ENCODE data around the gene PAFAH1B1. TPM values are rescaled to one million over a fixed set of nuclear protein-coding genes. Genes with fewer than 3 reads are reported as not detected.
A peak's percentile ranks its signal among the peaks of the same experiment; 100 is the strongest.
"Not testable (repeated sequence)": the region's sequence is repeated elsewhere in the genome, so short reads cannot be mapped to it uniquely, and the experiment has no call there.

Gene PAFAH1B1
- total RNA-seq, 1 donor from 2014 or later, result 104 TPM

GRCh38 chr17:2695961-2696760 lies 102.7 kb downstream of the PAFAH1B1 start:
- ATAC-seq (ENCODE audit: poor library complexity), result no peak
- DNase-seq, result peak; percentile 31
- intact Hi-C loops (cut with DNase I), result no loop called here

- intact Hi-C loops (cut with DNase I), result no loop called here
- DNase-seq (peak; percentile 33), ATAC-seq (ENCODE audit: poor library complexity) (no peak)
Observed at GRCh38 chr17:2697611-2698162, 104.2 kb downstream of the PAFAH1B1 start.

GRCh38 chr17:2699216-2699805 lies 105.9 kb downstream of the PAFAH1B1 start:
- intact Hi-C loops (cut with DNase I); ATAC-seq (ENCODE audit: poor library complexity): not testable (repeated sequence)
- DNase-seq, result peak; percentile 31

GRCh38 chr17:2700030-2700490 lies 106.6 kb downstream of the PAFAH1B1 start:
- no peak for ATAC-seq (ENCODE audit: poor library complexity)
- DNase-seq, result peak; percentile 20
- intact Hi-C loops (cut with DNase I), result no loop called here

- DNase-seq (peak; percentile 29), ATAC-seq (ENCODE audit: poor library complexity) (no peak)
- intact Hi-C loops (cut with DNase I), result no loop called here
Observed at GRCh38 chr17:2700491-2701141, 107.2 kb downstream of the PAFAH1B1 start.

GRCh38 chr17:2701161-2701995 lies 107.9 kb downstream of the PAFAH1B1 start:
- ATAC-seq (ENCODE audit: poor library complexity), result no peak
- intact Hi-C loops (cut with DNase I), result no loop called here
- peak; percentile 46 for DNase-seq

GRCh38 chr17:2701996-2702741 lies 108.7 kb downstream of the PAFAH1B1 start:
- intact Hi-C loops (cut with DNase I), result no loop called here
- no peak for ATAC-seq (ENCODE audit: poor library complexity)
- DNase-seq, result peak; percentile 36

DNA sequence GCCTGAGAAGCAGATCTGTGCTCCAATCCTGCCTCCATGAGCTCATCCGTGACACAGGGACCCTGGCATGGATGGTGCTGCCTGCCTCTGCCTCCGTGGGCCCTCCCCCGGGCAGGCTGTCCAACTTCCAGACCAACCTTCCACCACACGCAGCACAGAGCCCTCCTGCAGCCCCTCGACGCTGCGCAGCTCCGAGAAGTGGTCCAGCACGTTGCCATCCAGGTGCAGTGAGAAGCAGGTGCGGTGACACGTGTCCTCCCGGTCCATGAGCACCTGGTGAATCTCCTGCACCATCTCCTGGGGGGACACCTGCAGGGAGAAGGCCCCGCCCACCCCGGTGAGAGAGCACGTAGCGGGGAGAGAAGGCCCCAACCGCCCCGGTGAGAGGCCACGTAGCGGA lies 109.7 kb downstream of the PAFAH1B1 start:
- ATAC-seq (ENCODE audit: poor library complexity), result no peak
- intact Hi-C loops (cut with DNase I), result no loop called here
- DNase-seq, result peak; percentile 34

DNA sequence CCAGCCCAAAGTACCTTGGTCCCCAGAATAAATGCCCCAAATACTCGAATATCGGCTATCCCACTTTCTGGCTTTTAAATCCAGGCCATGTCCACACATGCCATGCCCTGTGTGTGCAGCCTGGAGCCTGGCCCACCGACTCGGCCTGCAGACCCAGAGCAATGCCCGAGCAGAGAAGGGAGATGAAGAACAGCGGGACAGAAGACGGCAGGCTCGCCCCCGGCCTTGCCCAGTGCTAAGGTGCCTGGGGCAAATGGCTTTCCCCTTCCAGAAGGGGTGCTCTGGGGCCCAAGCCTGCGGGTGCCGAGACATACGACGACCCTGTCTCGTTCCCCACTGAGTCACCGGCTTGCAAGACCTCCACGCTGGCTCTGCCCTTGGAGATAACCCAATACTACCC lies 110.2 kb downstream of the PAFAH1B1 start:
- ATAC-seq (ENCODE audit: poor library complexity), result no peak
- peak; percentile 19 for DNase-seq
- intact Hi-C loops (cut with DNase I), result no loop called here

DNA sequence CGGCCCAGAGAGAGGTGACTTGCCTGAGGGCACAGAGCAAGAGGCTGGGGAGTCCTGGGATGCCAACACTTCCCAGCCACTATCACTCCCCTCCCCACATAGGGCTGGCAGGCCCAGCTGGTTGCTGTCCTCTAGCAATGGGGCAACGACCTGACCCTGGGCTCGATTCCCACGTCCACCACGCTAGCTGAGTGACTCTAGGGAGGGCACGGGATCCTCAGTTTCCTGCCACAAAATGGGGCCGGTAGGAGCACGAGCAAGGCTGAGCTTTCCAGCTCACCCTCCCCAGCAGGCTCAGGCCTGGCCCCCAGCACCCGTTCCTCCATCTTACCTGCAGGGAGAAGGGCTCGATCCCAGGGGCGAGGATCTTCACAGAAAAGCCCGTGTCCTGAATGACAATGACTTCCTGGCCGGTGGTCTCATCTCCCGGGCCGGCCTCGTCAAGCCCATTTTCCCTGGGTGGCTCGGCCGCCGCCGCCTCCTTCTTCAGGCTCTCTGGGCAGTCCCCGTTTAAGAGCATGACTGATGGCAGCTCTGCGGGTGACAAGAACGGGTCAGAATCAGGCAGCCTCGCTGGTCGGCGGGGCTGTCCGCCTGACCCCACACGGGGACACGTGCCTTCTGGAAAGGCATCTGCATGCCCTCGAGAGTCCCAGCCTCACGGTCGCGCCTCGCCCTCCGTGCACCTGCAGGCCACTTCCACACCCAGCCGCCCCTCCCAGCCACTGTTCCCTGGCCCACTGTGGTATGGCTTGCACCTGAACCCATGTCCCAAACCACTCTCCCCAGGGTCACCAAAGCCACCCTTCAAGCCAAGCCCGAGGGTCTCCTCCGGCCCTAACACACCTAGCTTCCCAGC lies 110.8 kb downstream of the PAFAH1B1 start:
- intact Hi-C loops (cut with DNase I), result no loop called here

DNA sequence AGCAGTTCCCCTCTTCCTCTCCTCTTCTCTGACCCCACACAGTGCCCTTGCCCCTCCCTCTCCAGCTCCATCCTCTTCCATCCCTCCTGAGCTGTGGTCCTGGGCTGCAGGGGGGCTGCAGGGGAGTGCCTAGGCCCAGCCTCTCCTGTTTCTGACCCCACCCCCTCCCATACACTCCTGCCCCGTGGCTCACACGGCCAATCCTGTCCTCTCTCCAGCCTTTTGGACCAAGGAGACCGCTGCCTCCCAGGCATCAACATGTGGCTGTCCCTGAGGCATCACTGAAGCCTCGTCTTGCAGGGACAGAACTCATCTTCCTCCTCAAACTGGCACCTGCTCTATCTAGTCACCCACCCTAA lies 111.4 kb downstream of the PAFAH1B1 start:
- no peak for ATAC-seq (ENCODE audit: poor library complexity)
- DNase-seq, result peak; percentile 33
- intact Hi-C loops (cut with DNase I), result no loop called here

More for the DNA sequence above, 110.8 kb downstream of the PAFAH1B1 start:
- DNase-seq, result peak; percentile 65
- peak; percentile 19 for ATAC-seq (ENCODE audit: poor library complexity)

DNA sequence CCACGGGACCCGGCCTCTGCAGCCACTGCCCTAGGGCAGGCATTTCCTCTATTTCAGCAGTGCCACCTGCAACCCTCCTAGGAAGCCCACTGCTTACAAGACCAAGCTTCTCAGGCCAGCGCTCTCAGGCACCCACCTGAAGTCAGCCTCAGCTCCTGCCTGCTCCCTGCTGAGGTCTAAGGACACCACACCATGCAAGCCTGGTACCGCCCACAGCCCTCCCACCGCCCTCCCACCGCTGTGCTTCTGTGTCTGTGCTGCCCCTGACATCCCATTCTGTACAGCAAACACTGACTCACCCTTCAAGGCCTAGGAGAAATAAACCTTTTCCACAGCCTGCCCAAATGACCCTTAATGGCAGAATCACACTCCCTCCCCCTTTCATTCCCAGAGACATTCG lies 111.8 kb downstream of the PAFAH1B1 start:
- peak; percentile 42 for DNase-seq
- intact Hi-C loops (cut with DNase I), result no loop called here
- no peak for ATAC-seq (ENCODE audit: poor library complexity)

GRCh38 chr17:2705888-2706795 lies 112.7 kb downstream of the PAFAH1B1 start:
- DNase-seq, result peak; percentile 39
- intact Hi-C loops (cut with DNase I), result no loop called here
- ATAC-seq (ENCODE audit: poor library complexity), result no peak

DNA sequence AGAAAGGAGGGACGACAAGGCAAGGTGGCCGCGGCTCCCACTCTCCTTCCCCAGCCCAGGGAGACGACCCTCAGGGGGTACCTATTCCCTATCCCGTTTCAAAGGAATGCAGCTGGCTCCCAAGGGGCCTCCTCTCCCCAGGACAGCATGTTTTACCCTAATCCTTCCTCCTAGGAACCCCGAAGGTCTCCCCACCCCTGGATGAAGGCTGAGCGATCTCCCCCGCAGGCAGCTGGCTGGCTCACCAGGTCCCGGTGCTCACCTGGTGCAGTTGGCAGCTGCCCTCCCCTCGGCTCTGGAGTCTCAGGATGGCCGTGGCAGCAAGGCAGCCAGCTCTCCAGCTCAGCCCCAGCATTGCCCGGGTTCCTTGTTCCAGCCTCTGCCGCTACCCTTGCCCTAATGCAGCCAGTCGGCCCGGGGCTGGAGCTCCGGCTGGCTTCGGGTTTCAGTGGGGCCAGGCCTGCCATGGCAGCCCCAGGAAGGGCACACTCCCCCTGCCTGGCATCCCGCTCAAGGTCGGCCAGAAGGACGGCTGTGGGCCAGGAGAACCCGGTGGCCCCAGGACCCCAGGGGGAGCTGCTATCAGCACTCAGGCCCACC lies 113.6 kb downstream of the PAFAH1B1 start:
- peak; percentile 26 for ATAC-seq (ENCODE audit: poor library complexity)
- peak; percentile 52 for DNase-seq
- intact Hi-C loops (cut with DNase I), result no loop called here

DNA sequence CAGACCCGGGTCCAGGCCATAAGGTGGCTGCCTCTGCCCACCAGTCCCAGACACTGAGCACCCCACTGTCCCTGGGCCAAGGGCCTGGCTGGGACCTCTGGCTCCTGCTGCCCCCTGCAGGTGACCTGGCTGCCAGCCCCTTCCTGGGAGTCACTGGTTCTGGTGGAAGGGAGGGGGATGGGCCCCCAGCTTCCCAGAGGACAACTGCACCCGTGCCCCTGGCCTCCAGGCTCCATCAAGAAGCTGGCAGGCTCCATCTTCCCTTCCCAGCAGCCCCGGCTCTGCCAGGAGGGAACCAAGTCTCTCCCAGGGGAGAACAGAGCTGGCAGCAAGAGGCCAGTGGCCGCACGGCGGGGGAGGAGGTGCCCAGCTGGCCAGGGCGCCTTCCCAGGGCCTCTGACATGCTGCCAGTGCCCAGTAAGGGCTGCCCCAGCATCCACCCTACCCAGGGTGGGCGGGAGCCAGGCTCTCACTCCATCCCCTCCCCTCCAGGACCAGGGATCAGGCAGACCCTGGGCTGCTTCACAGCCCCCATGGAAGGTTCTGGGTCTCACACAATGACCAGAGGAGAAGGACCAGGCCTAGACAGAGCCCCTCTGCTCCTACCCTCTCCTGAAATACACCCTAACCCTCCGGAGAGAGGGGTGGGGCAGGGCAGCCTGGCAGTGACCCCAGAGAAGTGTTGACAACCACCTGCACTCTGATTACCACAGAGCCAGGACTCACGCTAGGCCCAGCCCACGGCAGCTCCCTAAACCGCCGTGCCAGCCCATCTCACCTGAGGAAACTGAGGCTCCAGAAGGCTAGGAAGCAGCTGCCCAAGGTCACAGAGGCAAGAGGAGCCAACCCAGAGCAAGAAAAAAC lies 114.5 kb downstream of the PAFAH1B1 start:
- ATAC-seq (ENCODE audit: poor library complexity) (peak; percentile 56), DNase-seq (peak; percentile 88)
- intact Hi-C loops (cut with DNase I), result no loop called here

Data from Right ventricle myocardium superior (tissue), 1 donor.